ENCODE data around the gene PIK3C3.
"Not testable (repeated sequence)": the region's sequence is repeated elsewhere in the genome, so short reads cannot be mapped to it uniquely, and the experiment has no call there.

The PIK3C3 gene

DNA sequence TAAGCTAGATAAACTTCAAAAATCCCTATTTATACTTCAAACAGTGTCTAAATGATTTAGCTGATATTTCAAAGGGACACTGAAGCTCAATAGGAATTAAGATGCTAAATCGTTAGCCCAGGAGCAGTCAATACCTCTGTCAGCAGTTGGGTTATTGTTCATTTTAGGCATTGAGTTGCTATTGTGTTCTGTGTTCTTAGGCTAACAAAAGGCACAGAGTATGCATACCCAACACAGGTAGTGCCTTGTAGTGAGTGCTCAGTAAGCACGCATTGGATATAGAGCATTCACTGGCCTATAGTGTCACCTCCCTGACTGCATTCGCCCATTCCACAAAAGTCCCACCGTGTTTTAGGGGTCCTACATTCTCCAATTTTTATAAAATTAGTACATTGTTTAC, 152.3 kb downstream of the PIK3C3 start:
- DNase-seq (ENCODE audit: low read depth) = no peak
- TF ChIP-seq, protein P1, sequence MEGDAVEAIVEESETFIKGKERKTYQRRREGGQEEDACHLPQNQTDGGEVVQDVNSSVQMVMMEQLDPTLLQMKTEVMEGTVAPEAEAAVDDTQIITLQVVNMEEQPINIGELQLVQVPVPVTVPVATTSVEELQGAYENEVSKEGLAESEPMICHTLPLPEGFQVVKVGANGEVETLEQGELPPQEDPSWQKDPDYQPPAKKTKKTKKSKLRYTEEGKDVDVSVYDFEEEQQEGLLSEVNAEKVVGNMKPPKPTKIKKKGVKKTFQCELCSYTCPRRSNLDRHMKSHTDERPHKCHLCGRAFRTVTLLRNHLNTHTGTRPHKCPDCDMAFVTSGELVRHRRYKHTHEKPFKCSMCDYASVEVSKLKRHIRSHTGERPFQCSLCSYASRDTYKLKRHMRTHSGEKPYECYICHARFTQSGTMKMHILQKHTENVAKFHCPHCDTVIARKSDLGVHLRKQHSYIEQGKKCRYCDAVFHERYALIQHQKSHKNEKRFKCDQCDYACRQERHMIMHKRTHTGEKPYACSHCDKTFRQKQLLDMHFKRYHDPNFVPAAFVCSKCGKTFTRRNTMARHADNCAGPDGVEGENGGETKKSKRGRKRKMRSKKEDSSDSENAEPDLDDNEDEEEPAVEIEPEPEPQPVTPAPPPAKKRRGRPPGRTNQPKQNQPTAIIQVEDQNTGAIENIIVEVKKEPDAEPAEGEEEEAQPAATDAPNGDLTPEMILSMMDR (IDR thresholded peaks at IDR 0.05; ENCODE audit: low read length, missing control alignments) = no peak
- H3K4me3 ChIP-seq (replicated peaks; ENCODE audit: low read depth, low read length) = no peak overlapping the region

GRCh38 chr18:42107691-42108450, 152.8 kb downstream of the PIK3C3 start:
- DNase-seq (ENCODE audit: low read depth) = no peak
- no peak overlapping the region for H3K4me3 ChIP-seq (replicated peaks; ENCODE audit: low read depth, low read length)
- TF ChIP-seq, protein P1 (IDR thresholded peaks at IDR 0.05; ENCODE audit: low read length, missing control alignments) = no peak

- H3K4me3 ChIP-seq (replicated peaks; ENCODE audit: low read depth, low read length); DNase-seq (ENCODE audit: low read depth): not testable (repeated sequence)
These were observed 157.1 kb downstream of the PIK3C3 start for GRCh38 chr18:42112147-42112546.

GRCh38 chr18:42112657-42113420, 157.8 kb downstream of the PIK3C3 start:
- no peak overlapping the region for H3K4me3 ChIP-seq (replicated peaks; ENCODE audit: low read depth, low read length)
- peak; percentile 7 for DNase-seq (ENCODE audit: low read depth)
- TF ChIP-seq, protein P1 (IDR thresholded peaks at IDR 0.05; ENCODE audit: low read length, missing control alignments) = no peak

- TF ChIP-seq, protein P1 (IDR thresholded peaks at IDR 0.05; ENCODE audit: low read length, missing control alignments) = no peak
- peak; percentile 56 for DNase-seq (ENCODE audit: low read depth)
These were observed 158.6 kb downstream of the PIK3C3 start for GRCh38 chr18:42113529-42114191.

GRCh38 chr18:42114310-42114943, 159.4 kb downstream of the PIK3C3 start:
- peak; percentile 87 for DNase-seq (ENCODE audit: low read depth)
- TF ChIP-seq, protein P1 (IDR thresholded peaks at IDR 0.05; ENCODE audit: low read length, missing control alignments) = peak; percentile 86
- no peak overlapping the region for H3K4me3 ChIP-seq (replicated peaks; ENCODE audit: low read depth, low read length)

More at GRCh38 chr18:42113529-42114191, 158.6 kb downstream of the PIK3C3 start:
- no peak overlapping the region for H3K4me3 ChIP-seq (replicated peaks; ENCODE audit: low read depth, low read length)

DNA sequence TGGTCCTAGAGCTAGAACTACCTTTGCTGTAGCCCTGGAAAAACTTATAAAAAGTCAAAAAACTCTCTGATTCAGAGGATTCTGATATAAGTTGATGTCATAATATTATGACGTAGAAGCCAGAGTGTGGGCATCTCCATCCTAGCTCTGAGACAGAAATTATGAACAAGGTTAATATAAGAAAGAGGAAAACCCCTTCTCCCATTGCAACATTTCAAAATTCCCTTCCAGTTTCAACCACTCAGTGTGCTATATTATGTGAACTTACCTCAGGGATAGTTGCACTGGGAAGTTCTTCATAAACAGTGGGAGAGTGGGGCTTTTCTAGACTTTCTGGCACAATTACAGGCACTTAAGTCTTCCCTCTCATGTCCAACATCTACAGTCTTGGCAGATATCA, 171.6 kb downstream of the PIK3C3 start:
- TF ChIP-seq, protein P1 (IDR thresholded peaks at IDR 0.05; ENCODE audit: low read length, missing control alignments) = no peak
- no peak for DNase-seq (ENCODE audit: low read depth)
- no peak overlapping the region for H3K4me3 ChIP-seq (replicated peaks; ENCODE audit: low read depth, low read length)
